Measurements from ENCODE around the gene APAF1.

DNA sequence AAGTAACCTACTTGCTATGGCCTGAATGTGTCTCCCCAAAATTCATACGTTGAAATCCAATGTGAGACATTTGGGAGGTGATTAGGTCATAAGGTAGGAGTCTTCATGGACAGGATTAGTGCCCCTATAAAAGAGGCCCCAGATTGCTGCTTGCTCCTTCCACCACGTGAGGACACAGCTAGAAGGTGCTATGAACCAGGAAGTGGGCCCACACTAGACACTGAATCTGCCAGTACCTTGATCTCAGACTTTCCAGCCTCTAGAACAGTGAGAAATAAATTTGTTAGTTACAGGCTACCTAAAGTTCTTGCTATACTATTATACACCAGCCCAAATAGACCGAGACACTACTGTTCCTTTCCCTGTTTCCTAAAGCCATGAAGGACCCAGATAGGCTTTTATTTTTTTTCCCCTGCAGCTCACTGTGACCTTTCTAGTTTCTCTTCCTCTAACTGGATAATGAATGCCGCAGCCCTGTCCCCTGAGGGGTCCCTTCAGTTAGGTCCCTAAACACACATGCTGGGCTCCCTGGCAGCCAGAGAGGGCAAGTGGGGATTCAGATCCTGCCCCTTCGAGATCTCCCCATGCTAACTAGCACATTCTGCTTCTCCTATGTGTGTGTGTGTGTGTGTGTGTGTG, 32.3 kb upstream of the APAF1 start:
- TF ChIP-seq, protein P1, sequence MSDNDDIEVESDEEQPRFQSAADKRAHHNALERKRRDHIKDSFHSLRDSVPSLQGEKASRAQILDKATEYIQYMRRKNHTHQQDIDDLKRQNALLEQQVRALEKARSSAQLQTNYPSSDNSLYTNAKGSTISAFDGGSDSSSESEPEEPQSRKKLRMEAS (CRISPR knock-in tag; IDR thresholded peaks at IDR 0.05) = no peak
- TF ChIP-seq NR1H2 (CRISPR knock-in tag; IDR thresholded peaks at IDR 0.05) (no peak), ZNF121 (CRISPR knock-in tag; IDR thresholded peaks at IDR 0.05) (no peak)
- TF ChIP-seq, protein P2, sequence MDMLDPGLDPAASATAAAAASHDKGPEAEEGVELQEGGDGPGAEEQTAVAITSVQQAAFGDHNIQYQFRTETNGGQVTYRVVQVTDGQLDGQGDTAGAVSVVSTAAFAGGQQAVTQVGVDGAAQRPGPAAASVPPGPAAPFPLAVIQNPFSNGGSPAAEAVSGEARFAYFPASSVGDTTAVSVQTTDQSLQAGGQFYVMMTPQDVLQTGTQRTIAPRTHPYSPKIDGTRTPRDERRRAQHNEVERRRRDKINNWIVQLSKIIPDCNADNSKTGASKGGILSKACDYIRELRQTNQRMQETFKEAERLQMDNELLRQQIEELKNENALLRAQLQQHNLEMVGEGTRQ (CRISPR knock-in tag; IDR thresholded peaks at IDR 0.05) = no peak
